Islet precursor cell (in vitro differentiated cells): ENCODE data around the gene RHPN2.
"Not testable (repeated sequence)": the region's sequence is repeated elsewhere in the genome, so short reads cannot be mapped to it uniquely, and the experiment has no call there.

Experiments used
- DNase-seq: peaks from one replicate; pipeline ENCODE4 v3.0.0-alpha.2; 2018

Gene RHPN2

DNA sequence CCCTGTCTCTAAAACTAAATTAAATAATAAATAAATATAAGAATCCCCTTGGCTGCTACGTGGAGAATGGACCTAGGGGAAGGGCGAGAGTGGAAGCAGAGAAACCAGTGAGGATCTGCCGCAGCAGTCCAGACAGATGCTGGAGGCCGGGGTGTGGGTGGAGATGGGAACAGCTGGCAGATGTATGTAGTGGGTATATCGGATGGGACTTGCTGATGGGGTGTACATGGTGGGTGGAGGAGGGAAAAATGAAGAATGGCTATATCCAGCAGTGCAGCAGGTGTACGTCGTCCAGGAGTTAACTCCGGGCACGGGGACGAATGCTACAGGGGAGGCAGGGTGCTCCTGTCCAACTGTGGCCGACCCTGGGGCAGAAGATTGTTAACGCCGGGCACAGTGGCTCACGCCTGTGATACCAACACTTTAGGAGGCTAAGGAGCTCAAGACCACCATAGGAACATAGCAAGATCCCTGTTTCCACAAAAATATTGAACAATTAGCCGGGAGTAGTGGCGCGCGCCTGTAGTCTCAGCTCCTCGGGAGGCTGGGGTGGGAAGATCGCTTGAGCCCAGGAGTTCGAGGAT, 93.6 kb downstream of the RHPN2 start:
- no peak for DNase-seq

GRCh38 chr19:32969549-32969948, 95.1 kb downstream of the RHPN2 start:
- DNase-seq: no peak

DNA sequence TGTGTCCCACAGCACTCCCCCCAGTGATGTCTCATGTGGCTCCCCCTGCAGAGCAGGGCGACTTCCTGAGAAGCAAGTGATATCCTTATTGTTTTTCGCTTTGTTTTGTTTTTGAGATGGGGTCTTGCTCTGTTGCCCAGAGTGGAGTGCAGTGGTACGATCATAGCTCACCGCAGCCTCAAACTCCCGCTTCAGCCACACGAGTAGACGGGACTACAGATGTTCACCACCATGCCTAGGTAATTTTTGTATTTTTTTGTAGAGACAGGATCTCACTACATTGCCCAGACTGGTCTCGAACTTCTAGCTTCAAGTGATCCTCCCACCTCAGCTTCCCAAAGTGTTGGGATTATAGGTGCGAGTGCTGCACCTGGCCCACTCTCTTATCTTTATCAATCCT, 97.9 kb downstream of the RHPN2 start:
- DNase-seq: no peak

DNA sequence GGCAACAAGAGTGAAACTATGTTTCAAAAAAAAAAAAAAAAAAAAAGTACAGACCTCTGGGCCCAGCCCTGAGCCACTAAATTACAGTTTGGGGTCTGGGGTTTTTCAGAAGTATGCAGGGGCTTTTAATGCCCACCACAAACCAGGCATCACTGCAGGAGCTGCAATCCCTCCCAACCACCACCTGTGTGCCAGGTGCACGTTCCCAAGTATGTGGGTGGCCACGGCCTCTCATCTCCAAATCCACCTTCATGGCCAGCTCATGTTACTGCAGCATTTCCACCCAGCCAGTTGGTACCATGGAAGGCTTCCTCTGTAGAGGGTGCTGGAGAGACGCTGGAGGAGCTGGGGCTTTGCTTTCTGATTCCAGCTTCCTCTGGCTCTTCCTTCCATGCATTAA, 119.4 kb downstream of the RHPN2 start:
- DNase-seq: no peak

- not testable (repeated sequence) for DNase-seq
Observed at GRCh38 chr19:32941273-32941672, 123.4 kb downstream of the RHPN2 start.

DNA sequence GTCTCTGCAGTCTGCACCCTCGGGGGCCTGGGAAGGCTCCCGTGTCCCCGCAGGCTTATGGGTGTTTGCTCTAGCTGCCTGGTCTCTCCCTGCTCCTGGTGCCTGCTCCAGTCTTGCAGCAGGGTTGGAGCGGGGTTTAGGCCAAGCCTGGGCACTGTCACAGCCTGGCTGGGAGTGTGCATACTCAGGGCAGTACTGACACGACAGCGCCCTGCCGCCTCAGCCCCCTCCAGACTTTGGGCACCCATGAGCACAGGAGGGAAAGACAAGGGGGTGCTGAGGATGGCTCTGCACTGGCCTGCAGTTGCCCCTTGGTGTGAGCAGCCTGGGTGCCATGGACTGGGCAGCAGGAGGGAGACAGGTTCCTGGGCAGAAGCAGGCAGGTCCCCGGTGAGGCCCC, 128.6 kb downstream of the RHPN2 start:
- DNase-seq: no peak

DNA sequence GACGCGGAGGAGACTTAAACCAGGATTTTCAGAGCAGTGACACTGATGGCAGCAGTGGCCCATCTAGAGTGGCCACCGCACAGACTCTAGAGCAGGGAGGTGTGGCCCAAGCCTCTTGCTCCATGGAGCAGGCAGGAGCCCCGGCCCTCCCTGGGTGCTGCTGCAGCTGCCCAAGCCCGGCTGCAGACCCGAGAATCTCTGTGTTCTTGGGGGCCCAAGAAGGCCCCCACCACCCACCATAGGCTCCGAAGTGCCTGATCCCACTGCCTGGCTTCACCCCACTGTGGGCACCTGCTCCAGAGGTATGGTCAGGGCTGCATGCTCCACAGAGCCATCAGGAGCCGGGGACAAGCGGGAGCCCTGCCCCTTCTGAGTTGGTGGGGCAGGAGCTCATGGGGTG, 129.1 kb downstream of the RHPN2 start:
- DNase-seq: no peak

- DNase-seq: no peak
Observed at GRCh38 chr19:32933571-32933970, 131.1 kb downstream of the RHPN2 start.

DNA sequence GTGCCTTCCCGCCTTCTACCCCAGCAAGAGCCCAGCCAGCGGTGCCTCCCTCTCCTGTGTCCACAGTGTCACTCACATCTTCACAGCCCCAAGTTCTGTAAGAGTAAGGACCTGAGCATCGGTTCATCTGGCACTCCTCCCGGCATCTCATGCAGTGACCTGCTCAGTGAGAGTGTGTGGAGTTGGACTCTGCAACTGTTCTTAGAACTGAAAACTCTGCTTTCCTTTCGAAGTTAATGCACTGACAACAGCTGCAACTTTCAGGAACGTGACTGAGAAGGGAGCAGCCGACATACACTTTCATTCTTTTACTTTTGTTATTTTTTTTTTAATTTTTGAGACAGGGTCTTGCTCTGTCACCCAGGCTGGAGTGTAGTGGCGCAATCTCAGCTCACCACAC, 134.1 kb downstream of the RHPN2 start:
- DNase-seq: no peak

DNA sequence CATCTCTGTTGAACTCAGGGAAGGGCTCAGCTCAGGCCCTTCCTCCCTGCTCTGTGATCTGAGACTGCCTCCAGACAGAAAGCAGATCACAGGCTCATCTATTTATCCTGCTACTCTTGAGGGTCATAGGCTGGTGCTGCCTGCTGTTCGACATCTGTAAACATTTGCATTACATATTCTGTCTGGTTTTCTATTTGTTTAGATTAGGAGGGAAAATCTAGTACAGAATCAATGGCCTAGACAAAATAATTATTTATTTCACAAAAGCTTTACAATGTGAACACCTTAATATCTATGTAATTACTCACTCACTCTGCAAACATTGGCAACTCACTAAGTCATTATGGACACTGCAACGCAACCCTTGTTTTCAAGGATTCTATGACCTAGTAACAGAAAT, 135.9 kb downstream of the RHPN2 start:
- DNase-seq: no peak
